ENCODE measurements around the gene PNMA1.
A peak's percentile ranks its signal among the peaks of the same experiment; 100 is the strongest.
"Not testable (repeated sequence)": the region's sequence is repeated elsewhere in the genome, so short reads cannot be mapped to it uniquely, and the experiment has no call there.

Gene PNMA1

DNA sequence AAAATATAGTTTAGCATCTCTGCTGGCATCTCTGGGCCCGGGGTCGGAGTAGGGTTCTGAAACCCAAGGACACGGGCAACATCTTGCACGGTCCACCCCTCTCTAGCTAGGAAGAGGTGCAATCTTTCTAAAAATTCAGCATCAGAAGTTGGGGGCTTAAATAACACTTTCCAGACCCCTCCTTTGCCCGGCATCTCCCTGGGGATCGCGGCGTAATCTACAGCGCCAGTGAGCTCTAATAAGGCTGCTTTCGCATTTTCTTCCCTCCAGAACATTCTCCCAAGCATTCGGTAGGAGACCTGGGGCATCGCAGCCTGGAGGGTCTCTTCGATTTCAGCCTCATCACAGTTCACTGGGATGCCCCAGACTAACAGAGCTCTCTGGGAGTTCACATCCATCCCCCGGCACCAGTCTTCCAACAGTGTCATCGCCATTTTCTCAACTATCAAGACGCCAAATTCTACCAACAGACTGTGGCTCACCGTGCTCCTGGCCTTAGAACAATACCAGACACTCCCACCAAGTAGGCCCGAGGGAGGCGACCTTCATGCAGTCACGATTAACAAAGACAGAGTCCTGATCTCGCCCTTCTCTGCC, 880 bp downstream of the PNMA1 start:
- DNase-seq, result no peak

DNA sequence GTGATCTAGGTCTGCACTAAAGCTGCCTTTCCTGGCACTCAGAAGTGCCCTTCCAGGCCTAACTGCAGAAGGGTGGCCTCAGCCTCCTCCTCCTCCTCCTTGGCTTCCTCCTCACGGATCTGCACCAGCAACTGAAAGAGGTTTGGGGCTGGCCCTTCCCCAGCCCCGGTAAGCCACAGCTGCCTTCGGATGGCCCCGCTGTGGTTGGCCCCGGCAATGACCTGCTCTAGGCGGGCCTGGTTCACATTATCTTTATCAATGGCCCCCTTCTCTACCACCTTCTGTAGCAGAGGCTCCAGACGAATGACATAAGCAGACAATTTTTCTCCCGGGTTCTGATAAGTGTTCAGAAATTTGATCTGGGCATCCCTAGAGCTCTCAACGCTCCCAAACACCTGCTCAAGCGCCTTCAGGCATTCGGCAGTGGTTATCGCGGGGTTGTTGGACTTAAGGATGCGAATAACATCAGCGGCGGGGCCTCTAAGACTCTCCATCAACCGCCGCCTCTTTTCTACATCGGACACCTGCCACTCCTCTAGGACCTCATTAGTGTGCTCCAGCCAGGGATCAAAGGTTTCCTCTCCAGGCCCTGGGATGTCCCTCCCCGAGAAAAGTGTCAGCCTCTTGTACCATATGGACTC, 1.5 kb downstream of the PNMA1 start:
- peak; percentile 37 for DNase-seq

DNA sequence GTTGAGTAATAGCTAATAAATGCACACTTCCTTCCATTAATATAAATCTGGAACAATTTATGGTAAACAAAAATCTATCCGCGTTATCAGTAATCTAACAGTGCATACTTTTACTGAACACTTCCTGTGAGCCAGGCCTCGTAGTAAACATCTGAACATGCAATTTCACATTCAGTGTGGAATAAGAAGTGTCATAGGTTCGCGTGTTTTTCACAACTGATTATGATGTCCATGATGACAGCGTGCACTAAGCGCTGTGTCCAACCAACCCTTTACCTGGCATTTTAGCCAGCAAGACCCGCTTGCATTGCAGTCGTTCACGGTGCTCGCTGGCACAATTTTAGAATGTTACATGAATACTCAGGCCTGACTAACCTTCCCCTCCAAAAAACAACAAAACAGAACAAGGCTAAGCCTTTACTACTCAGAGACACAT, 2.1 kb downstream of the PNMA1 start:
- peak; percentile 21 for DNase-seq

DNA sequence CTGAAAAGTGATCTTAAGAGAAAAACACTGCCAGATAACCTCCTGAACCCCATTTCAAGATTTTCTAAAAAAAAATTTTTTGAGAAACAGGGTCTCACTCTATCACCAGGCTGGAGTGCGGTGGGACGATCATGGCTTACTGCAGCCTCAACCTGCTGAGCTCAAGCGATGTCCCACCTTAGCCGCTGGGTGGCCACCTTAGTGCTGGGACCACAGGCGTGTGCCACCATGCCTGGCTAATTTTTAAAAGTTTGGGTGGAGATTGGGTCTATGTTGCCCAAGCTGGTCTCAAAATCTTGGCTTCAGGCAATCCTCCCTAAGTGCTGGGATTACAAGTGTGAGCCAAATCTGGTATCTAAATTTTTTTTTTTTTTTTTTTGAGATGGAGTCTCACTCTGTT, 3.4 kb downstream of the PNMA1 start:
- DNase-seq, result no peak

DNA sequence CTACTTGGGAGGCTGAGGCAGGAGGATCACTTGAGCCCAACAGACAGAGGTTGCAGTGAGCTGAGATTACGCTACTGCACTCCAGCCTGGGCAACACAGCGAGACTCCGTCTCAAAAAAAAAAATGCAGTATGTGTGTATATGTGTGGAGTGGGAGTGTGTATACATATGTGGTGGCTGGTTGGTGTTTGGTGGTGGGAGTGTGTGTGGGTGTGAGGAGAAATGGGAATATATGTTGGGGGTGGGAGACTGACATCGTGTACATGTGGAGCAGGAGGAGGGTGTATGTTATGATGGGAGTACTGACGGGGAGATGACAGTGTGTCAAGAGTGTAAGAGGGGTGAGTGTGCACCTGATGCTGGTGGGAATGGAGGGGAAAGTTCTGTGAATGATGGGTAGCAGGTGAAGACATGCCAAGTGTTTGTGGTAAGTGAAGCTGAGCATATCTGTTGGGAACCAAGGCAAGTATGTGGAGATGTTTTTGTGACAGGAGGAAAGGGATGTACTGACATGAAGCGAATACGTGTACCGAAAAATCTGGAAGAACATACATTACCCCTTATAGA, 4.2 kb downstream of the PNMA1 start:
- no peak for DNase-seq

DNA sequence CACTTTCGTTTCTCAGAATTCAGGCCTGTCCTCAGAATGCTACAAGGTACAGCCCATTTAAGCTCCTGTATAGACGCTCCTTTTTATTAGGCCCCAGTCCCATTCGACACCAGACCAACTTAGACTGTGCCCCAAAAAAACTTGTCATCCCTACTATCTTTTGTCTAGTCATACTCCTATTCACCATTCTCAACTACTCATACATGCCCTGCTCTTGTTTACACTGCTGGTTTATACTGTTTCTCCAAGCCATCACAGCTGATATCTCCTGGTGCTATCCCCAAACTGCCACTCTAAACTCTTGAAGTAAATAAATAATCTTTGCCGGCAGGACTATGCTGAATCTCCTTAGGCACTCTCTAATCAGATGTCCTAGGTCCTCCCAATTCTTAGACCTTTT, 6.1 kb downstream of the PNMA1 start:
- not testable (repeated sequence) for DNase-seq

DNA sequence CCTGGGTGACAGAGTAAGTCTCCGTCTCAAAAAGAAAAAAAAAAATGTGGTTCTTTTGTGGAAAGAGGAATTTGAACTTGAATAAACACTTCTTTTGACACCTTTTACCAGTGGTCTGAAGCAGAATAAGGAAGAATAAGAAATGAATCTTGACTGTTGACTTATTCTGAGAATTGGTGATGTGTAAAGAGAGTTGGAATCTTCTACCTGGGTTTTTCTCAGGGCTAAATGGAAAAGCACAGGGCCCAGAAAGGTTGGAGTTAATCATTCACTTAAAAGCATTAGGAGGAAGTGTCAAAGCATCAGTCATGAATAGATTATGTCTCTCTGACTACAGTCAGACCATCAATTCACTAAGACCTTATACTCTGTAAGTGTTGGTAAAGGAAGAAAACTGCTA, 13.9 kb downstream of the PNMA1 start:
- DNase-seq, result no peak

DNA sequence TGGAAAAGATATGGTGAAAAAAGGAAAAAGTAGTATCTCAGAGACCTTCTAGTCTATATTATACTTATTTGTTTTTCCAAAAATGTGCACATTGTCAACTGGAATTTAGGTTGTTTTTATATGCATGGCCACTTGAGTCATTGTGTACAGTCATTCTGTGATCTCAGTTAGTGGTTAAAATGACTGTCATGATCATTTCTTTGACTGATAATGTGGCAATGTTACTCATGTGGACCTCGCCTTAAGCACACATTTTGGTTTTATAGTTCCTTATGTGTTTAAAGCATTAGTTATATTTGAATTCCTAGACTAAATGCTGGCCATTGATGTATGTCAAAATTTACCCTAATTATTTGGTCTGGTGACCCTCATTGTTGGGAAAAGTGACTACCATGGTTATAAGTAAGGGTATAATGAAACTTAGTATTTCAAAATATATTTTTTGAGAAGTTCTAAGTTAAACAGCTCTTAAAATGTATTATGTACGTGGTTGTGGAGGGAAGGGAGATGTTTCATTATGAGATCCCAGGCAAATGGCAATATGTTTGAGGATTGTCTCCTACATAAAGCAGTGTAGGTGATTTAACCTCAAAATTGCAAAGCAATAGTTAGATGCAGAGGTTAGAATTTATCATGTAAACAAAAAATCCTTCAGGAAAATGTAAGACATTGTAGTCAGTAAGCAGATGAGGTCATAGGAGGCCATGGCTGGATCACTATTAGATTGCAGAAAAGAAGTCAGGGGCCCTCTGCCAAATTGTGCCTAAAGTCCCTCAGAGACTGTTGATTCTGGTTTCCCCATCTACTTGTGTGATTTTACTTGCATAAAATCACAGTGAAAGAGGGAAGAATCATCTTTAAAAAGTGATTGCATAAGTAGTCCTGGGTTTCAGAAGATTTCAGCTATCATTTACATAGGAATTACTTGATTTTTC, 17.5 kb downstream of the PNMA1 start:
- DNase-seq, result no peak

DNA sequence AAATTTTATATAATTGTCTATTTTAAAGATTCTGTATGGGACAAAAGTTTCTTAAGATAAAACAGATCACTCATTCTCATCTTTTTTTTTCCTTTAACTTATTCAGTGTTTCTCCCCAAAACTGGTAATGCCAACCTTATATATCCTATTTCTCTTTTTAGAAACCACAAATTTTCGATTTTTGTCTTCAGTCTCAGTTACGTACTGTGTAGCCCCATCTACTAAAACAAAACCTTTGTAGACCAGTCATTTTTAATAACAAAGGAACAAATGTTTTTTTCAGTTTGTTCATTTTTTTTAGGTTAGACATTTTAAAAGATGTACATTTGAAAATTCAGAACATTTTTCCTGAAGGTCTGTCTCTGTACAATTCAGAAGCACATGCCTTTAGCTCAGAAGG, 18.2 kb downstream of the PNMA1 start:
- no peak for DNase-seq

DNA sequence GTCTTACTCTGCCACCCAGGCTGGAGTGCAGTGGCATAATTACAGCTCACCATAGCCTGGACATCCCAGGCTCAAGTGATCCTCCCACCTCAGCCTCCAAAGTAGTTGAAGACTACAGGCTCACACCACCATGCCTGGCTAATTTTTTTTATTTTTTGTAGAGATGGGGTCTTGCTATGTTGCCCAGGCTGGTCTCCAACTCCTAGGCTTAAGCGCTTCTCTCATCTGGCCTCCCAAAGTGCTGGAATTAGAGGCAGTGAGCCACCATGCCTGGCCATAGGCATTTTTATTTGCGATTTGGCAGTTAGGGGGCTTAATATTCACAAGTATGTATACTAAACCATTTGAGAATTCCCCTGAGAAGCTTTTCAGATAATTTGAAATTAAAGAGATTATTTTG, 19.1 kb downstream of the PNMA1 start:
- DNase-seq, result no peak

DNA sequence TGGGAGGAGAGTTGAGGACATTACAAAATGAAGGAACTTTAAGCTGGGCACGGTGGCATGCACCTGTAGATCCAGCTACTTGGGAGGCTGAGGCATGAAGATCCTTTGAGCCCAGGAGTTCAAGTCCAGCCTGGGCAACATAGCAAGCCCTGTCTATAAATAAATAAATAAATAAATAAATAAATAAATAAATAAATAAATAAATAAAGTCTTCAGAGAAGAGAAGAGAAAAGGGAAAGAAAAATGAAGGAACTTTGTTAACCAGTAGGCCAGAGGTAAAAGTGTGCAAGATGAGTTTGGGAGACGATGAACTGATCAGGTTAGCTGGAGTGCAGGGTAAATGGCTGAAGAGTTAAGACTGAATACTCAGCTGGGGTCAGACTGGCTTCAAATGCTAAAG, 20.1 kb downstream of the PNMA1 start:
- DNase-seq, result no peak

DNA sequence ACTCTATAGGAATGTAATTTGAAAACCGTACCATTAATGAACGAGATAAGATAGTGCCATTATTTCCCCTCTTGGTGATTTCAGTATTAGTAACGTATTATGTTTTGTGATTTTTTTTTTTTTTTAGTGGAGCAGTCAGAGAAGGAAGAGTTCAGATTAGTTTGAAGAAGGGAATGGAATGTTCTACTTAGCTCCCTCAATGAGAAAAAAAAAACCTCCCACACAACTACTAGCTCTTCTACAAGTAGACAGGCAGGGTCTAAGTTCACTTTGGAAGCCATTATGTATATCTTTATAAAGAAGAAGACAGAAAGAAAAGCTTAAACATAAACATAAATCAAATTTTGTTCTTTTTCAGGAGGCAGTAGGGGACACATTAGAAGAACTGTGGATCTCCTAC, 27.3 kb downstream of the PNMA1 start:
- DNase-seq, result no peak

DNA sequence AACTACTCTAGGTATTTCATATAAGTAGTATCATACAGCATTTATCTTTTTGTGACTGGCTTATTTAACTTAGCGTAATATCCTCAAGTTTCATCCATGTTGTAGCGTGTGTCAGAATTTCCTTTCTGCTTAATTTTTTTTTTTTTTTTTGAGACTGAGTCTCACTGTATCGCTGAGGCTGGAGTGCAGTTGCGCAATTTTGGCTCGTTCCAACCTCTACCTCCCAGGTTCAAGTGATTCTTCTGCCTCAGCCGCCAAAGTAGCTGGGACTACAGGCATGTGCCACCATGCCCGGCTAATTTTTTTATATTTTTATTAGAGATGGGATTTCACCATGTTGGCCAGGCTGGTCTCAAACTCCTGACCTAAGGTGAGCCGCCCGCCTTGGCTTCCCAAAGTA, 28.9 kb downstream of the PNMA1 start:
- DNase-seq, result no peak

DNA sequence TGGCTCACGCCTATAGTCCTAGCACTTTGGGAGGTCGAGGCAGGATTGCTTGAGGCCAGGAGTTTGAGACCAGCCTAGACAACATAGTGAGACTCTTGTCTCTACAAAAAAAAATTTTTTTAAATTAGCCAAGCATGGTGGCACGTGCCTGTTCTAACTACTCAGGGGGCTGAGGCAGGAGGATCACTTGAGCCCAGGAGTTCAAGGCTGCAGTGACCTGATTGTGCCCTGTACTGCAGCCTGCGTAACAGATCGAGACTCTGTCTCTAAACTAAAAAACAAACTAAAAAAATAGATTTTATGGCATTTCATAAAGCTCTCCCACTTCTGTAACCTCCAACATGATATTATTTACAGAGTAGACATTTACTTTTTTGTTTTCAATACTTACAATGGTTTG, 29.6 kb downstream of the PNMA1 start:
- no peak for DNase-seq

DNA sequence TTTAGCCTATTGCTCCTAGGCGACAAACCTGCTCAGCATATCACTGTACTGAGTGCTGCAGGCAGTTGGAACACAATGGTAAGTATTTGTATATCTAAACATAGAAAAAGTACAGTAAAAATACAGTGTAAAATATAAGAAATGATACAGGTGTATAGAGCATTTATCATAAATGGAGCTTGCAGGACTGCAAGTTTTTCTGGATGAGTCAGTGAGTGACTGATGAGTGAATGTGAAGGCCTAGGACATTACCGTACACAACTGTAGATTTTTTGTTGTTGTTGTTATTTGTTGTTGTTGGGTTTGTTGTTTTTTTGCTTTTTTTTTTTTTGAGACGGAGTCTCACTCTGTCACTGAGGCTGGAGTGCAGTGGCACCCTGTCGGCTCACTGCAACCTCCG, 33.4 kb downstream of the PNMA1 start:
- no peak for DNase-seq

DNA sequence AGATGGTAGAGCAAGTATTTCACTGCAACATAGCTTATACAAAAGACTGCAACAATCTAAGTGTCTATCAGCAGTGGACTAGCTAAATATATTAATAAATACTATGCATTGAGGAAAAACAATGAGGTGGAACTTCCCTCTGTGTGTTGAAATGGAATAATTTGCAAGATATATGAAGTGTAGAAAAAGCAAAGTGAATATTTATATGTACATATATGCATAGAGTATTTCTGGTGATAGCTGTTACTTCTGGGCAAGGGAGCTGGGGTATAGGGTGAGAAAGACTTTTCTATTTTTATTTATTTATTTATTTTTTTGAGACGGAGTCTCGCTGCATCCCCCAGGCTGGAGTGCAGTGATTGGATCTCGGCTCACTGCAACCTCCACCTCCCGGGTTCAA, 35.5 kb downstream of the PNMA1 start:
- no peak for DNase-seq

DNA sequence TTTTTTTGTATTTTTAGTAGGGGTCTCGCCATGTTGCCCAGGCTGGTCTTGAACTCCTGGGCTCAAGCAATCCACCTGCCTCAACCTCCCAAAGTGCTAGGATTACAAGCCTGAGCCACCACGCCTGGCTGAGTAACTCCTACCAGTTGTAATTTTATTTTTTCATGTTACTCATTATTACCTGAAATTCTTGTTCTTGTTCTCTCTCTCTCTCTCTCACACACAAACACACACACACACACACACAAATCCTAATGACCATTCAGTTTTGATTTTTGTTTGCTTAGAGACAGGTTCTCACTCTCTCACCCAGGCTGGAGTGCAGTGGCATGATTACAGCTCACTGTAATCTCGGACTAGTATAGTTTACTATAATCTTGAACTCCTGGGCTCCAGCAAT, 39.2 kb downstream of the PNMA1 start:
- DNase-seq, result no peak

DNA sequence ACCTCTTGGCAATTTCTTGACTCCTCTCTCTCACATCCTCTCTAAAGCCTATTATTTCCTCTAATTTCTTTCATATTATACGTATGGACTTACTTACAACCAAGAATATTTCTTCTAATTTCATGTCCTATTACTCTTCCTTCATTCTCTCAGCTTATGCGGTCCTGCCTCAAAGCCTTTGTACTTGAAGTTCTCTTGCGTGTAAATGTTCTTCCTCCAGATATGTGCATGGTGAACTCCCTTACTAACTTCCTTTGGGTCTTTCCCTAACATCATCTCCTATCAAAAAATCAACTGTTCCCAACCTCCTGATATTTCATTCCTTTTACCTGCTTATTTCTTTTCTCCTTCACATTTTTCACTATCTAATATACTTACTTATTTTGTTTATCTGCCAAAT, 46.3 kb downstream of the PNMA1 start:
- DNase-seq, result no peak

DNA sequence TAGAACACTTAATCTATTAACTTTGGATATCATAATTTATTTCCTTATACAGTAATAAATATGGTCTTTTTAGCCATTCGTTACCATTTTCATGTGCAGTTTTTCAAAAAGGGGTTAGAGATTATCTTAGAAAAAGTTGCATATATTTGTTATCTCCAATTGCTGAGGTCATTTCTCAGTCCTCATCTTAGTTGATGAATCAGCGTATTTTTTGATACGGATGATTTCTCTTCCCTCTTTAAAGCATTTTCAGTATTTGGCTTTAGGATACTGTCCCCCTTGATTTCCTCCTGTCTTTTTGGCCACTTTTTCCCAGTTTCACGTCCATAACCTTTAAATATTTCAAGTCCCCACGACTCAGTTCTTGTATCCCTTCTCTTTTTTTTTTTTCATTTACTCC, 47.6 kb downstream of the PNMA1 start:
- no peak for DNase-seq

DNA sequence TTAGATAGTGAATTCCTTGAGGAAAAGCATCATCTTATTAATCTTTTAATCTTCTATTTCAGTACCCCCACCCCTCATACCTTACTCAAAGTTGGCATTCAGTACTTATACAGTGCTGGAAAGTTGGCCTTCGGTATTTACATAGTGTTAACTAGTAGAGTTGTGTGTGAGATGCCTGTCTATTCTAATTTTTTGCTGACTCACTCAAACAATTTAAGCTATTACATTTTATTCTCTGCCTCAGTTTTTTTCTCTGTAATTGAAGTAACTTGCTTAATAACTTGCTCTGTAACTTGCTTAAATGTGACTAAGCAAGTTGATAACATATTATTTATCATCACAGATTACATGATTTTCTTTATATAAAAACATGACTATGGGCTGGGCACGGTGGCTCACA, 49.1 kb downstream of the PNMA1 start:
- DNase-seq, result no peak

DNA sequence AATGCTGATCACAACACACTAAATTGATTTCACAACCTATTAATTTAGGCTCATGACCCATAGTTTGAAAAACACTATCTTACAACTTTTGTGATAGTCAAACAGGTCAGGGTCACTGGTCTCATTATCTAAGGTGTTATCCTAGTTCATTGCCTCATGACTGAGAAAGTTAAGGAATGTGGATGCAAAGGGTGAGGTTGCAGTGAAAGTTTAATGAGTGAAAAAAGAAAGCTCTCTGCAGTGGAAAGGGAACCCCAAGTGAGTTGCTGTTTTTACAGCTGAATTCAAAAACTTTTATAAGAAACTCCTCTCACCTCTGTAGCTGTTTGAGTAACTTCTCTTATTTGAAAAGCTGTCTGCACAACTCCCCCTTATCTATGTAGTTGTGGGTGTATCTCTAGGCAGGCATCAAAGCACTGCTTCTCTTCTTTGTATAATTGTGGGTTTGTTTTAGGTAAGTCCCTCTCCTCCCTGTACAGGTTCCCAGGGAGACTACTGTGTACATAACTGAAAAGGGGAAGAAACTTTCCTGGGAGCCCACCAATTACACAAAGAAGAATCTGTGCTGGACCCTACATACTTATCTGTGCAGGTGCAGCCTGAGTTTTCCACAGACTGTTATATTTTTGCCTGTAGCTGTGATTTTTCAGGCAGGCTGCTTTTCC, 50.5 kb downstream of the PNMA1 start:
- no peak for DNase-seq

DNA sequence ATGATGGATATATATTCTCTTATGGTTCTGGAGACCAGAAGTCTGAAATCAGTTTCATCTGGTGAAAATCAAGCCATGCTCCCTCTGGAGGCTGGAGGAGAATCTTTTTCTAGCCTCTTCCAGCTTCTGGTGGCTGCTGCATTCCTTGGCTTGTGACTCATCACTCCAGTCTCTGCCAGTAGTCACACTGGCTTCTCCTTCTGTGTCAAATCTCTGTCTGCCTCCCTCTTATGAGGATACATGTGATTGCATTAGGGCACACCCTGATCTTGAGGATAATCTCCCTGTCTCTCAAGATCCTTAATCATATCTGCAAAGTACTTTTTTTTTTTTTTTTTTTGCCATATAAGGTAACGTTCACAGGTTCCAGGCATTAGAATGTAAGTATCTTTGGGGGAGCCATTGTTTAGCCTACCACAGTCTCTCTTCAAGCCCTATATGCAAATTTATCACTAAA, 51.7 kb downstream of the PNMA1 start:
- no peak for DNase-seq

DNA sequence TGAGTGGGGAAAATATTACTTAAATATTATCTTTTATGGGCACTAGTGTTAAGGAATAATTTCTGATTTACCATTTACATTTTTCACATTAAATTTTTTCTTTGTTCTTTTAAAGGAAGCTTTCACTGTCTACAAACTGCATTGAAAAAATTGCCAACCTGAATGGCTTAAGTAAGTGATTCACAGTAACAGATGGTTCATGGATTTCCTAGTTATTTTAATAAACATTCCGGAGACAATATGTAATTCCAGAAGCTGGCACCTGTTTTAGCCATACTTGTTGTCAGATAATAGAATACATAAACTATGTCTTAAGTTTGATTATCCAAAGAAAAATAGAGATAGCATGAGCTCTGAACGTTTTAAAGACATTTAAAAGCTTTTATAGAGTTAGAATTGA, 52.3 kb downstream of the PNMA1 start:
- no peak for DNase-seq

All from CD4-positive, alpha-beta T cell treated with Interleukin-17A for 4 hours (primary cell).